Bronchial epithelial cell (primary cell): ENCODE data around the gene KCNK7. TPM values are rescaled to one million over a fixed set of nuclear protein-coding genes. Genes with fewer than 3 reads are reported as not detected.

ENCODE experiments used
- DNase-seq: peaks from one replicate; pipeline ENCODE4 v3.0.0-alpha.2; 2010; ENCODE audit warnings: low read depth
- FAIRE-seq: peaks from 2 replicates; lab custom pipeline; 2011; peaks lifted over from hg19 to GRCh38; lab: Jason Lieb, UNC
- H3K27me3 ChIP-seq: 2 replicates; pipeline ENCODE4 v1.5.1; 2011; ENCODE audit warnings: low read length; ENCODE audit not compliant: control insufficient read depth, insufficient read depth
- H3K36me3 ChIP-seq: 2 replicates; pipeline ENCODE4 v1.5.1; 2011; ENCODE audit warnings: low read length; ENCODE audit not compliant: control insufficient read depth, insufficient read depth
- H3K4me3 ChIP-seq: 2 replicates; pipeline ENCODE4 v1.5.1; 2011; ENCODE audit warnings: mild to moderate bottlenecking, low read depth, low read length, control low read depth
- total RNA-seq: library from RNA; depleted of rRNA; stranded (reverse); fragments of >200 nt; gene quantifications from 2 replicates; pipeline ENCODE4 v1.2.1, GENCODE V29; 2014
- TF ChIP-seq, protein P1 (sequence below): IDR thresholded peaks from 2 replicates; pipeline ENCODE4 v1.5.1; 2011; ENCODE audit warnings: mild to moderate bottlenecking, moderate library complexity, low read length, control low read depth, inconsistent platforms; ENCODE audit not compliant: insufficient read depth, severe bottlenecking

Gene KCNK7
- total RNA-seq, 1 donor from 2014 or later: 0.79 TPM

- peak; percentile 84 for DNase-seq
Measured at GRCh38 chr11:65576867-65577755, 18.5 kb downstream of the KCNK7 start.

GRCh38 chr11:65576232-65576866, 19.3 kb downstream of the KCNK7 start:
- Histone ChIP-seq H3K36me3 (peaks cover 24% of the 10 kb centered on the region), H3K4me3 (peak overlapping the region; percentile 63), H3K27me3 (no peaks in the 10 kb centered on the region)
- DNase-seq (no peak), FAIRE-seq (no peak)
- TF ChIP-seq, protein P1, sequence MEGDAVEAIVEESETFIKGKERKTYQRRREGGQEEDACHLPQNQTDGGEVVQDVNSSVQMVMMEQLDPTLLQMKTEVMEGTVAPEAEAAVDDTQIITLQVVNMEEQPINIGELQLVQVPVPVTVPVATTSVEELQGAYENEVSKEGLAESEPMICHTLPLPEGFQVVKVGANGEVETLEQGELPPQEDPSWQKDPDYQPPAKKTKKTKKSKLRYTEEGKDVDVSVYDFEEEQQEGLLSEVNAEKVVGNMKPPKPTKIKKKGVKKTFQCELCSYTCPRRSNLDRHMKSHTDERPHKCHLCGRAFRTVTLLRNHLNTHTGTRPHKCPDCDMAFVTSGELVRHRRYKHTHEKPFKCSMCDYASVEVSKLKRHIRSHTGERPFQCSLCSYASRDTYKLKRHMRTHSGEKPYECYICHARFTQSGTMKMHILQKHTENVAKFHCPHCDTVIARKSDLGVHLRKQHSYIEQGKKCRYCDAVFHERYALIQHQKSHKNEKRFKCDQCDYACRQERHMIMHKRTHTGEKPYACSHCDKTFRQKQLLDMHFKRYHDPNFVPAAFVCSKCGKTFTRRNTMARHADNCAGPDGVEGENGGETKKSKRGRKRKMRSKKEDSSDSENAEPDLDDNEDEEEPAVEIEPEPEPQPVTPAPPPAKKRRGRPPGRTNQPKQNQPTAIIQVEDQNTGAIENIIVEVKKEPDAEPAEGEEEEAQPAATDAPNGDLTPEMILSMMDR: no peak

More at GRCh38 chr11:65576867-65577755, 18.5 kb downstream of the KCNK7 start:
- Histone ChIP-seq H3K27me3 (no peaks in the 10 kb centered on the region), H3K4me3 (peak overlapping the region; percentile 63), H3K36me3 (peaks cover 29% of the 10 kb centered on the region)
- TF ChIP-seq, protein P1: no peak
- peak; percentile 79 for FAIRE-seq

- DNase-seq (peak; percentile 61), FAIRE-seq (no peak)
- Histone ChIP-seq H3K4me3 (peak within 1 kb of the TSS; percentile 63), H3K36me3 (peaks cover 19% of the 10 kb centered on the region), H3K27me3 (no peaks in the 10 kb centered on the region)
- TF ChIP-seq, protein P1: no peak
Measured at GRCh38 chr11:65575568-65576231, 19.9 kb downstream of the KCNK7 start, which contains the start of gene EHBP1L1. Gene EHBP1L1 (plus strand): TSS chr11:65576053. CDS start chr11:65576303, 250 bp downstream.

GRCh38 chr11:65574811-65575567, 20.6 kb downstream of the KCNK7 start:
- Histone ChIP-seq H3K27me3 (no peaks in the 10 kb centered on the region), H3K36me3 (peaks cover 14% of the 10 kb centered on the region), H3K4me3 (peak overlapping the region; percentile 44)
- DNase-seq: no peak
- TF ChIP-seq, protein P1: no peak
- FAIRE-seq: no peak

- TF ChIP-seq, protein P1: peak; percentile 81
- no peaks in the 10 kb centered on the region for H3K27me3 ChIP-seq
- FAIRE-seq: no peak
- H3K4me3 ChIP-seq: peak overlapping the region; percentile 44
- peaks cover 8% of the 10 kb centered on the region for H3K36me3 ChIP-seq
- DNase-seq: peak; percentile 75
Measured at GRCh38 chr11:65574109-65574810, 21.3 kb downstream of the KCNK7 start.
